ENCODE measurements around the gene LAMA4. TPM values are rescaled to one million over a fixed set of nuclear protein-coding genes. Genes with fewer than 3 reads are reported as not detected.

Gene LAMA4
- total RNA-seq, 1 donor from 2014 or later: 103 TPM

GRCh38 chr6:112218563-112218962, 35.8 kb downstream of the LAMA4 start:
- no peaks in the 10 kb centered on the region for H3K27me3 ChIP-seq (ENCODE audit: low read depth)
- H3K27ac ChIP-seq (replicated peaks): peak overlapping the region; percentile 89
- H3K9me3 ChIP-seq (replicated peaks): no peaks in the 10 kb centered on the region
- H3K4me3 ChIP-seq: no peak overlapping the region
- peaks cover 16% of the 10 kb centered on the region for H3K36me3 ChIP-seq
- intact Hi-C loops (cut with micrococcal nuclease): no loop called here
- peaks cover 100% of the 10 kb centered on the region for H3K4me1 ChIP-seq
- TF ChIP-seq CTCF (IDR thresholded peaks at IDR 0.05; ENCODE audit: borderline replicate concordance): no peak
- peak; percentile 74 for DNase-seq

- Histone ChIP-seq H3K27ac (replicated peaks) (peak overlapping the region; percentile 89), H3K4me1 (peaks cover 90% of the 10 kb centered on the region), H3K9me3 (replicated peaks) (no peaks in the 10 kb centered on the region), H3K36me3 (peaks cover 31% of the 10 kb centered on the region), H3K4me3 (no peak overlapping the region), H3K27me3 (ENCODE audit: low read depth) (no peaks in the 10 kb centered on the region)
- intact Hi-C loops (cut with micrococcal nuclease): no loop called here
- no peak for TF ChIP-seq CTCF (IDR thresholded peaks at IDR 0.05; ENCODE audit: borderline replicate concordance)
- no peak for DNase-seq
Observed at GRCh38 chr6:112216662-112217551, 37.5 kb downstream of the LAMA4 start.

GRCh38 chr6:112215488-112216284, 38.7 kb downstream of the LAMA4 start:
- H3K36me3 ChIP-seq: peaks cover 43% of the 10 kb centered on the region
- H3K4me3 ChIP-seq: no peak overlapping the region
- peak overlapping the region; percentile 89 for H3K27ac ChIP-seq (replicated peaks)
- no peaks in the 10 kb centered on the region for H3K27me3 ChIP-seq (ENCODE audit: low read depth)
- intact Hi-C loops (cut with micrococcal nuclease): no loop called here
- H3K4me1 ChIP-seq: peaks cover 89% of the 10 kb centered on the region
- no peak for DNase-seq
- no peak for TF ChIP-seq CTCF (IDR thresholded peaks at IDR 0.05; ENCODE audit: borderline replicate concordance)
- no peaks in the 10 kb centered on the region for H3K9me3 ChIP-seq (replicated peaks)

- Histone ChIP-seq H3K4me3 (no peak overlapping the region), H3K27me3 (ENCODE audit: low read depth) (no peaks in the 10 kb centered on the region), H3K36me3 (peaks cover 51% of the 10 kb centered on the region), H3K27ac (replicated peaks) (peak overlapping the region; percentile 89), H3K4me1 (peaks cover 86% of the 10 kb centered on the region), H3K9me3 (replicated peaks) (no peaks in the 10 kb centered on the region)
- no peak for DNase-seq
- TF ChIP-seq CTCF (IDR thresholded peaks at IDR 0.05; ENCODE audit: borderline replicate concordance): no peak
- intact Hi-C loops (cut with micrococcal nuclease): no loop called here
Observed at GRCh38 chr6:112214739-112215269, 39.6 kb downstream of the LAMA4 start.

- Histone ChIP-seq H3K27me3 (ENCODE audit: low read depth) (no peaks in the 10 kb centered on the region), H3K4me1 (peaks cover 70% of the 10 kb centered on the region), H3K9me3 (replicated peaks) (no peaks in the 10 kb centered on the region), H3K27ac (replicated peaks) (no peak overlapping the region), H3K4me3 (no peak overlapping the region), H3K36me3 (peaks cover 85% of the 10 kb centered on the region)
- no peak for DNase-seq
- TF ChIP-seq CTCF (IDR thresholded peaks at IDR 0.05; ENCODE audit: borderline replicate concordance): no peak
- intact Hi-C loops (cut with micrococcal nuclease): no loop called here
Observed at GRCh38 chr6:112210852-112211251, 43.5 kb downstream of the LAMA4 start.

Data from left ventricle myocardium inferior (tissue), 1 donor.